Breast epithelium (tissue), 3 donors: ENCODE results near the gene MYO1A.

Experiments
- POLR2AphosphoS5 ChIP-seq, 3 donors: sonication (generic); formaldehyde crosslinking; IDR thresholded peaks; one replicate each; pipeline ENCODE4 v1.6.1; 2017; ENCODE audit warnings: antibody characterized with exemption in 3 of 3
- TF ChIP-seq, protein P1 (sequence below), 3 donors: fragments of 450-650 bp; IDR thresholded peaks; one replicate each; pipeline ENCODE4 v1.5.1; 2016 to 2017; ENCODE audit warnings: antibody characterized with exemption in 3 of 3, mild to moderate bottlenecking in 3 of 3, moderate library complexity in 3 of 3

DNA sequence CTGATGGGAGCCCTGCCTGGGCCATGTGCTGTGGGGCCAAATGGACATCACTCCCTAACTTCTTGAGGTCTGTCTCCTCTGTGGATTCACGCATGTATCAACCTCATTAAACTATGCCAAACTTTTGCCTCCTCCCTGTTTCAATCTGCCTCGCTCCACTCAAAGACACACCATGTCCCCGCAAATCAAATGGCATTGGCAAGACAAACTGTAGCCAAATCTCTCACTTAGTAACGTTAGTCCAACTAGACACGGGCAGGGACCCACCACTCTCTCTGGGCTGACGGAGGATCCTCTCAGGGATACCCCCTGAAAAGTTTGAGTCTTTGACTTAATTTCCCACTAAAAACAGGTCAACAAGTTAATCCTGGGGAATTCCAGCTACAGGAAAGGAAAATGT is 51.6 kb downstream of the MYO1A start:
- TF ChIP-seq, protein P1, sequence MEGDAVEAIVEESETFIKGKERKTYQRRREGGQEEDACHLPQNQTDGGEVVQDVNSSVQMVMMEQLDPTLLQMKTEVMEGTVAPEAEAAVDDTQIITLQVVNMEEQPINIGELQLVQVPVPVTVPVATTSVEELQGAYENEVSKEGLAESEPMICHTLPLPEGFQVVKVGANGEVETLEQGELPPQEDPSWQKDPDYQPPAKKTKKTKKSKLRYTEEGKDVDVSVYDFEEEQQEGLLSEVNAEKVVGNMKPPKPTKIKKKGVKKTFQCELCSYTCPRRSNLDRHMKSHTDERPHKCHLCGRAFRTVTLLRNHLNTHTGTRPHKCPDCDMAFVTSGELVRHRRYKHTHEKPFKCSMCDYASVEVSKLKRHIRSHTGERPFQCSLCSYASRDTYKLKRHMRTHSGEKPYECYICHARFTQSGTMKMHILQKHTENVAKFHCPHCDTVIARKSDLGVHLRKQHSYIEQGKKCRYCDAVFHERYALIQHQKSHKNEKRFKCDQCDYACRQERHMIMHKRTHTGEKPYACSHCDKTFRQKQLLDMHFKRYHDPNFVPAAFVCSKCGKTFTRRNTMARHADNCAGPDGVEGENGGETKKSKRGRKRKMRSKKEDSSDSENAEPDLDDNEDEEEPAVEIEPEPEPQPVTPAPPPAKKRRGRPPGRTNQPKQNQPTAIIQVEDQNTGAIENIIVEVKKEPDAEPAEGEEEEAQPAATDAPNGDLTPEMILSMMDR (IDR thresholded peaks at IDR 0.05): no peak
- no peak for TF ChIP-seq POLR2AphosphoS5 (IDR thresholded peaks at IDR 0.05)
